HG02852 (cell line): ENCODE measurements around the gene PDE3A.
"Not testable (repeated sequence)": the region's sequence is repeated elsewhere in the genome, so short reads cannot be mapped to it uniquely, and the experiment has no call there.

Experiments used
- ATAC-seq: cut with Tn5 transposase; IDR thresholded peaks from one replicate; pipeline ENCODE4 v1.9.1; 2021; ENCODE audit warnings: mild to moderate bottlenecking, moderate library complexity; ENCODE audit not compliant: unreplicated experiment

Gene PDE3A

GRCh38 chr12:20368114-20368650 lies at the start of gene PDE3A:
PDE3A (plus strand) TSS chr12:20368537; CDS start chr12:20369285, 748 bp downstream.
- no peak for ATAC-seq

DNA sequence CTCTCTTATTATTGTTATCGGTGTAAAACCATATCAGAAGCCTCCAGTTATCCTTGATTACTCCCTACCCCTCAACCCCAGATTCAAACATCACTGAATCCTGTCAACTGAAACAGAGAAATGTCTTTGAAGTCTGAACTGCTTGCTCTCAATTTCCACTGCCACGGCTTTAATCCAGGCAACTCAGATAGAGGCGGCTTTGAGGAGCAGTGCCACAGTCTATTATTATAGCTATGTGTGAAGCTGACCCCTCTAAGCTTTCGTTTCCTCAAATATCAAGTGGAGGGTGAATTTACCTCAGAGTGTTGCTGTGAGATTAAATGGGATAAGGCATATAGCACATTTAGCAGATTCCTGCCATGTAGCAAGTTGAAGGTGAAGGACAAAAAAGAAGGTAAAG lies 49.0 kb upstream of the PDE3A start:
- no peak for ATAC-seq

DNA sequence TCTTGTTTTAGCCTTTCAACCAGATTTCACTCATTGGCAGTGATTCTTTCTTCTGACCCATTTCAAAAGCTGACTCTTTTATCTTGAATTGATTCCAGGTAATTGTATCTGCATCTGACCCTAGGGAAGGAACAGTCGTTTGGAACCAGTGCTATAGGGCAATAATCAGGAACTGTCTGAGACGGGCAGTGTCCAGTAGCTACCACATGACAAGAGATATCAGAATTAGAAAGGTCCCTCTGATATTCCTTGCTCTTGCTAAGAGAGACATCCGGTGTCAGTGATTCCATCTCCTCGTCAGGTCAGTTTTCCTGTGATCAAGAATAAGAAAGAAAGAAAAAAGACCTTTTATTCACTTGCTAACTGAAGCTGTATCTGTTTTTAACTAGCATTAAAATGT lies 47.8 kb upstream of the PDE3A start:
- no peak for ATAC-seq

- ATAC-seq, result not testable (repeated sequence)
These were observed 37.4 kb upstream of the PDE3A start for GRCh38 chr12:20330826-20331505.

GRCh38 chr12:20339060-20339459 lies 29.3 kb upstream of the PDE3A start:
- ATAC-seq, result no peak

DNA sequence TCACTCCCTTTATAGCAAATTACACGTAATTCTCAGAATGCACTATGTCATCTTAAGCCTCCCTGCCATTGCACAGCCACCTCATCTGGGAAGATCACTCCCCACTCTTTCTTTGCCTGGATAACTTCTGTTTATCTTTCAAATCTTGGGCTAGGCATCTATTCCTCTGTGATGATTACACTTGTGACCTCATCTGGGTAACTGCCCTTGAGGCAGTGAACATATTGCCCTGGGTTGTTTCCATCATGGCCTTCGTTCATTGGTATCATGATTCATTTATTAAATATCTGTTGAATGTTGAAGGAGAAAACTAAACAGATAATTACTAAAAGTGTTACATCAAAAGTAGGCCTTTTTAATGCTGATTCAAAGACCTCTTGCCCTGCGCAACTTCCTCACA lies 26.2 kb upstream of the PDE3A start:
- no peak for ATAC-seq

- ATAC-seq, result no peak
These were observed 22.5 kb upstream of the PDE3A start for GRCh38 chr12:20345866-20346265.

- ATAC-seq, result no peak
These were observed 18.3 kb upstream of the PDE3A start for GRCh38 chr12:20350026-20350425.

- ATAC-seq, result no peak
These were observed 17.8 kb upstream of the PDE3A start for GRCh38 chr12:20350495-20350894.

DNA sequence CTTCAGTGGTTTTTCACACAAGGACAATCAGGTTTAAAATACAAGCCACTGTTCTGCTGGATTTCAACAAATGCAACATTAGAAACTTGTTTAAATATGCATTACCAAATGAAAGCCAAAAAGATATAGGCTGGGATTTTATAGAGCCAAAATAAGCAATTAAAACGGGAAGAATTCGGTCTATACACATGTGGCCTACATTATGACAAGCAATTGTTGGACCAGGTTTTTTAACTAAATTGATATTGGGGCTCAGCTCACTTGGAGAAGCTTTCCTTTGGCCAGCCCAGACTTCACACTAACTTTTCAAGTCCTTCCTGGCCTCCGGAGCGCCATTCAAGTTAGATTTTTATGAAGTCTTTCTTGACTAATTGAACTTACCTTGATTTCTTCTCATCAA lies 16.9 kb upstream of the PDE3A start:
- ATAC-seq, result no peak

GRCh38 chr12:20356048-20356447 lies 12.3 kb upstream of the PDE3A start:
- no peak for ATAC-seq

- no peak for ATAC-seq
These were observed 7.9 kb upstream of the PDE3A start for GRCh38 chr12:20360407-20360806.

GRCh38 chr12:20361416-20361815 lies 6.9 kb upstream of the PDE3A start:
- no peak for ATAC-seq

GRCh38 chr12:20364501-20364900 lies 3.8 kb upstream of the PDE3A start:
- ATAC-seq, result no peak

DNA sequence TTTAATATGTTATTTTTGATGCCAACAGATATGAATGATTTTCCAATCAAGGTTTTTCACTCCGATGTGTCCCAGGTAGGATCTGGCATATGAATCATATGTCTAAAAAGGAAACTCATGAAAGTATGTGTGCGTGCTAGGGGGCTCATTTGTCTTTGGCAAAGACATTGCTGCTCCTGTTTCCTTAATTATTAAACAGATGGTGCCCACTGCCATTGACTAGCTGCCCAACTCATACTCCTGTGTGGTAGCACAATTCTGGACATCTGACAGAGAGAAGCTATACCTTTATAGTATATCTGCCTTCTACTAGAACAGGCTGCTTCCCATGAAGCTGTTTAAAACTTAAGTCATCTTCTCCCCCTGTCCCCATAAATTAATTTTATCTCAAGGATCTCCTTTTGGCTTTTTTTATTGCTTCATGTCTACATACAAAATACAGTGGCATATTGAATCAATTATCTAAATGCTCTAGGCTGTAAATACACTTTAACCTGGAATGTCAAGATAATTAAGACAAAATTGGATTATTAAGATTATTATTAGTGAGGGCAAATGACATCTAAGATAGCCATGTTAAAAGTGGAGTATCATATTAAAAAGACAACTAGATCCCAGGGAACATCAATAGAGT lies 1.4 kb upstream of the PDE3A start:
- no peak for ATAC-seq

DNA sequence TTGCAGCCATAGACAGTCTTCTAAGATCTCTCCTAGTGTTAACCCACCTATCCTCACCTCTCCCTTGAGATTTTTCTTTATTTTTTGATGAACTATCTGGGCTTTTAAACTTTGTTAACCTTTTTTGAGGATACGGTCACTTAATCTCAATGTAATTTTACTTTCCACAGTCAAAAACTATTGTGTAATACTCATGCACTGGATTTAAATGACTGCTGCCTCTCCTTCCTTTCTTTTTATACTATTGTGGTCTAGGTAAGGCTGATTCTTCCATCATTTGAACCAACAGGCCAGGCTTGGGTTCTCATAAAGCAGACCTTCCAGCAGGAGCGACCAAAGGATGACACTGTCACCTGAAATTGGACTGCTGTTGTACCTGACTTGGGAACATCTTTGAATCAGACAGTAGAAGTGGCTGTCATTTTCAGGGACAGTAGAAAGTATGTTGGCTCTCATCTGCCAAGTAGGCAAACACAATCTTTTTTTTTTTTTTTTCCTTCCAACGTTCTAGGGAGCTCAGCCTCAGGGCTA lies 689 bp upstream of the PDE3A start:
- ATAC-seq, result no peak

- ATAC-seq, result no peak
These were observed 441 bp downstream of the PDE3A start for GRCh38 chr12:20368651-20369304.

GRCh38 chr12:20369305-20370013 lies 1.1 kb downstream of the PDE3A start:
- ATAC-seq, result no peak

DNA sequence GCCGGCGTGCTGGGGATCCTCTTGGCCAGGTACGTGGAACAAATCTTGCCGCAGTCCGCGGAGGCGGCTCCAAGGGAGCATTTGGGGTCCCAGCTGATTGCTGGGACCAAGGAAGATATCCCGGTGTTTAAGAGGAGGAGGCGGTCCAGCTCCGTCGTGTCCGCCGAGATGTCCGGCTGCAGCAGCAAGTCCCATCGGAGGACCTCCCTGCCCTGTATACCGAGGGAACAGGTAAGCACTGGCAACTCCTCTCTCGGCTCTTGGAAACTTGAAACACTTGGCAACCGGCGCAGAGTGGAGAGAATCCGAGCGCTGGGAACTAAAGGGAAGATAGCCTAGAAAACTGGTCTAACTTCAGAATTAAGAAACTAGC lies 1.7 kb downstream of the PDE3A start:
- ATAC-seq, result no peak

- no peak for ATAC-seq
These were observed 2.7 kb downstream of the PDE3A start for GRCh38 chr12:20370866-20371519.
